Activated T-helper 1 cell treated with anti-CD3 and anti-CD28 coated beads, Interleukin-12 subunit alpha, Interleukin-12 subunit beta, Interleukin-2, Interleukin-4 antibody, amounts not matched to agents 30 ng/mL and 10 ng/mL and 1 ng/mL, durations not matched to agents 14 hours and 24 hours and 36 hours (primary cell): ENCODE data around the gene CHST11. TPM values are rescaled to one million over a fixed set of nuclear protein-coding genes. Genes with fewer than 3 reads are reported as not detected.
"Not testable (repeated sequence)": the region's sequence is repeated elsewhere in the genome, so short reads cannot be mapped to it uniquely, and the experiment has no call there.

Experiments used
- DNase-seq: peaks from one replicate; pipeline ENCODE4 v3.0.0; 2021; ENCODE audit warnings: low spot score
- H3K27ac Mint-ChIP-seq: one replicate; pipeline ENCODE4 v1.8.0; 2021; ENCODE audit warnings: mild to moderate bottlenecking, mixed read lengths
- H3K27me3 Mint-ChIP-seq: one replicate; pipeline ENCODE4 v1.8.0; 2022; ENCODE audit warnings: mild to moderate bottlenecking, moderate library complexity, mixed read lengths; ENCODE audit not compliant: insufficient read depth
- H3K36me3 Mint-ChIP-seq: one replicate; pipeline ENCODE4 v1.8.0; 2021; ENCODE audit warnings: low read depth, mixed read lengths
- H3K4me1 Mint-ChIP-seq: one replicate; pipeline ENCODE4 v1.8.0; 2021; ENCODE audit warnings: low read depth, mixed read lengths
- H3K4me3 Mint-ChIP-seq: one replicate; pipeline ENCODE4 v1.8.0; 2021; ENCODE audit warnings: mild to moderate bottlenecking, moderate library complexity, mixed read lengths
- H3K9me3 Mint-ChIP-seq: one replicate; pipeline ENCODE4 v1.8.0; 2021; ENCODE audit warnings: mixed read lengths
- intact Hi-C: fragments of 100-400 bp; cut with micrococcal nuclease; formaldehyde crosslinking; loops from one replicate; pipeline ENCODE4 v1.15.1; 2024
- total RNA-seq: library from RNA; stranded (reverse); gene quantifications from 2 replicates; pipeline ENCODE4 v1.2.3, GENCODE V29; 2022

Gene CHST11
- total RNA-seq, 1 donor from 2014 or later, result 70.7 TPM

- H3K4me3 Mint-ChIP-seq, result no peak overlapping the region
- no peaks in the 10 kb centered on the region for H3K4me1 Mint-ChIP-seq
- H3K27ac Mint-ChIP-seq, result no peak overlapping the region
- H3K36me3 Mint-ChIP-seq, result peaks cover 4% of the 10 kb centered on the region
- H3K9me3 Mint-ChIP-seq, result no peaks in the 10 kb centered on the region
- intact Hi-C loops, result no loop called here
- peaks cover 6% of the 10 kb centered on the region for H3K27me3 Mint-ChIP-seq
- DNase-seq, result no peak
These were observed 348.4 kb downstream of the CHST11 start for GRCh38 chr12:104805186-104805585.

DNA sequence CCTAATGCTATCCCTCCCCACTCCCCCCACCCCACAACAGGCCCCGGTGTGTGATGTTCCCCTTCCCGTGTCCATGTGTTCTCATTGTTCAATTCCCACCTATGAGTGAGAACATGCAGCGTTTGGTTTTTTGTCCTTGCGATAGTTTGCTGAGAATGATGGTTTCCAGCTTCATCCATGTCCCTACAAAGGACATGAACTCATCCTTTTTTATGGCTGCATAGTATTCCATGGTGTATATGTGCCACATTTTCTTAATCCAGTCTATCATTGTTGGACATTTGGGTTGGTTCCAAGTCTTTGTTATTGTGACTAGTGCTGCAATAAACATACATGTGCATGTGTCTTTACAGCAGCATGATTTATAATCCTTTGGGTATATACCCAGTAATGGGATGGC is 349.4 kb downstream of the CHST11 start:
- intact Hi-C loops, H3K4me1 Mint-ChIP-seq, H3K4me3 Mint-ChIP-seq, H3K27me3 Mint-ChIP-seq, H3K27ac Mint-ChIP-seq, H3K9me3 Mint-ChIP-seq, H3K36me3 Mint-ChIP-seq, DNase-seq: not testable (repeated sequence)

GRCh38 chr12:104809251-104809650 is 352.5 kb downstream of the CHST11 start:
- intact Hi-C loops, result no loop called here
- Mint-ChIP-seq H3K27ac (no peak overlapping the region), H3K4me3 (no peak overlapping the region), H3K9me3 (no peaks in the 10 kb centered on the region), H3K4me1 (no peaks in the 10 kb centered on the region), H3K36me3 (peaks cover 3% of the 10 kb centered on the region), H3K27me3 (peaks cover 2% of the 10 kb centered on the region)
- DNase-seq, result no peak

GRCh38 chr12:104809706-104810385 is 353.1 kb downstream of the CHST11 start:
- Mint-ChIP-seq H3K27ac (no peak overlapping the region), H3K9me3 (no peaks in the 10 kb centered on the region), H3K4me1 (no peaks in the 10 kb centered on the region), H3K4me3 (no peak overlapping the region), H3K36me3 (peaks cover 2% of the 10 kb centered on the region), H3K27me3 (no peaks in the 10 kb centered on the region)
- DNase-seq, result no peak
- intact Hi-C loops, result no loop called here

Other genes starting within 250 kb of the CHST11 start
- 93.3 and 103 TPM in 2 replicates for gene TXNRD1, start 241.2 kb upstream of the CHST11 start, total RNA-seq
- gene EID3, start 153.2 kb upstream of the CHST11 start, total RNA-seq, result 10.5 and 10.6 TPM in 2 replicates